A673 (cell line): ENCODE results near the gene PCCA. TPM values are rescaled to one million over a fixed set of nuclear protein-coding genes. Genes with fewer than 3 reads are reported as not detected.

Source experiments
- BruUV-seq: library from RNA; stranded (reverse); fragments of 400-500 nt; replicated peaks from 2 replicates; lab custom pipeline; 2021; lab: Mats Ljungman, UMichigan
- CTCF ChIA-PET: fragments of 300-600 bp; sonication (Branson Sonifier 250); formaldehyde crosslinking; loops from one replicate; lab custom pipeline; 2022; ENCODE audit warnings: antibody characterized with exemption; lab: Charles Lee
- POLR2A ChIA-PET: fragments of 300-600 bp; sonication (Branson Sonifier 250); formaldehyde crosslinking; loops from one replicate; lab custom pipeline; 2022; ENCODE audit warnings: antibody characterized with exemption; ENCODE audit not compliant: low non-redundant PET; lab: Charles Lee
- DNase-seq: peaks from one replicate; pipeline ENCODE4 v3.0.0-alpha.2; 2015; ENCODE audit warnings: low spot score
- H3K27ac ChIP-seq: fragments of 200-600 bp; sonication (generic); 2 replicates; pipeline ENCODE4 v1.5.1; 2016; ENCODE audit warnings: mixed run types, low read depth, mild to moderate bottlenecking, mixed read lengths, antibody characterized with exemption, low read length; ENCODE audit not compliant: poor library complexity, severe bottlenecking
- H3K27me3 ChIP-seq: fragments of 200-600 bp; sonication (generic); replicated peaks from 2 replicates; pipeline ENCODE4 v1.6.1; 2017; ENCODE audit warnings: mixed run types, low read depth, mild to moderate bottlenecking, mixed read lengths, antibody characterized with exemption, low read length; ENCODE audit not compliant: insufficient read depth, poor library complexity
- H3K36me3 ChIP-seq: fragments of 200-600 bp; sonication (generic); 2 replicates; pipeline ENCODE4 v1.6.1; 2016; ENCODE audit warnings: mixed run types, mild to moderate bottlenecking, mixed read lengths, antibody characterized with exemption, low read length; ENCODE audit not compliant: insufficient read depth, poor library complexity, severe bottlenecking
- H3K4me1 ChIP-seq: fragments of 200-600 bp; sonication (generic); 2 replicates; pipeline ENCODE4 v1.6.1; 2017; ENCODE audit warnings: mixed run types, mild to moderate bottlenecking, mixed read lengths, antibody characterized with exemption, low read length; ENCODE audit not compliant: insufficient read depth, poor library complexity, severe bottlenecking
- H3K4me3 ChIP-seq: fragments of 200-600 bp; sonication (generic); 2 replicates; pipeline ENCODE4 v1.5.1; 2016; ENCODE audit warnings: low read depth, mixed run types, mild to moderate bottlenecking, mixed read lengths, low read length; ENCODE audit not compliant: poor library complexity, severe bottlenecking
- H3K9me3 ChIP-seq: fragments of 200-600 bp; sonication (generic); 2 replicates; pipeline ENCODE4 v1.6.1; 2016; ENCODE audit warnings: mixed run types, low read depth, mild to moderate bottlenecking, mixed read lengths, antibody characterized with exemption, low read length; ENCODE audit not compliant: poor library complexity, severe bottlenecking
- EZH2 ChIP-seq: fragments of 200-600 bp; sonication (generic); IDR thresholded peaks from 2 replicates; pipeline ENCODE4 v1.6.1; 2017; ENCODE audit warnings: borderline replicate concordance, low read depth, mild to moderate bottlenecking, mixed read lengths, antibody characterized with exemption, low read length; ENCODE audit not compliant: poor library complexity, severe bottlenecking
- intact Hi-C: fragments of 100-400 bp; cut with micrococcal nuclease; formaldehyde crosslinking; loops from one replicate; pipeline ENCODE4 v1.10.0; 2022; ENCODE audit not compliant: unreplicated experiment
- total RNA-seq: library from RNA; stranded (reverse); gene quantifications from 2 replicates; pipeline ENCODE4 v1.2.3, GENCODE V29; 2021
- TF ChIP-seq, protein P1 (sequence below): fragments of 300-800, 200-600 bp; sonication (generic); conservative IDR thresholded peaks from 2 replicates; pipeline ENCODE4 v1.5.1; 2017; ENCODE audit warnings: low read depth, mild to moderate bottlenecking, antibody characterized with exemption, low read length, moderate library complexity, mixed read lengths

PCCA gene
- total RNA-seq, 1 experiment from 2014 or later = 93.0 TPM

DNA sequence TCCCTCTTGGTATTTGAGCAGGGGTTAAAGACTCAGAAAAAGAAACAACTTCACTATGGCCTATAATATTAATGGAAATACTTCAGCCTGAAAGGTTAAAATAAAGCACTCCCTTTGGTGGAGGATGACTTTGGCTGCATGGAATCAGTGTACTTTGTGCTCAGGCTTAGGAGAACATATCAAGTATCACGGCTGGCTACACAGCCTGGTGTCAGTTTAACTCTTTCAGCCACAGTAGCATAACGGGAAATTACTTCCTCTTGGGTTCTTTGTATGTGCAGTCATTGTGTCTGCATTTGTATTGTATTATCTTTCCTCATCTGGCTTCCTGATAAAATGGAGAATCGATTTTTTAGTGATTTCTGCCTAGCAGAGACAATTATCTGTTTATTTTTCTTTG is 260.7 kb downstream of the PCCA start:
- ChIA-PET CTCF (no interaction called here), POLR2A (no interaction called here)
- Histone ChIP-seq H3K4me3 (no peak overlapping the region), H3K4me1 (peaks cover 7% of the 10 kb centered on the region), H3K27ac (no peak overlapping the region), H3K27me3 (no peaks in the 10 kb centered on the region), H3K36me3 (peaks cover 10% of the 10 kb centered on the region), H3K9me3 (peaks cover 7% of the 10 kb centered on the region)
- TF ChIP-seq, protein P1, sequence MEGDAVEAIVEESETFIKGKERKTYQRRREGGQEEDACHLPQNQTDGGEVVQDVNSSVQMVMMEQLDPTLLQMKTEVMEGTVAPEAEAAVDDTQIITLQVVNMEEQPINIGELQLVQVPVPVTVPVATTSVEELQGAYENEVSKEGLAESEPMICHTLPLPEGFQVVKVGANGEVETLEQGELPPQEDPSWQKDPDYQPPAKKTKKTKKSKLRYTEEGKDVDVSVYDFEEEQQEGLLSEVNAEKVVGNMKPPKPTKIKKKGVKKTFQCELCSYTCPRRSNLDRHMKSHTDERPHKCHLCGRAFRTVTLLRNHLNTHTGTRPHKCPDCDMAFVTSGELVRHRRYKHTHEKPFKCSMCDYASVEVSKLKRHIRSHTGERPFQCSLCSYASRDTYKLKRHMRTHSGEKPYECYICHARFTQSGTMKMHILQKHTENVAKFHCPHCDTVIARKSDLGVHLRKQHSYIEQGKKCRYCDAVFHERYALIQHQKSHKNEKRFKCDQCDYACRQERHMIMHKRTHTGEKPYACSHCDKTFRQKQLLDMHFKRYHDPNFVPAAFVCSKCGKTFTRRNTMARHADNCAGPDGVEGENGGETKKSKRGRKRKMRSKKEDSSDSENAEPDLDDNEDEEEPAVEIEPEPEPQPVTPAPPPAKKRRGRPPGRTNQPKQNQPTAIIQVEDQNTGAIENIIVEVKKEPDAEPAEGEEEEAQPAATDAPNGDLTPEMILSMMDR = no peak
- TF ChIP-seq EZH2 = no peak
- no TSS peak for BruUV-seq
- peak; percentile 33 for DNase-seq
- intact Hi-C loops = no loop called here

DNA sequence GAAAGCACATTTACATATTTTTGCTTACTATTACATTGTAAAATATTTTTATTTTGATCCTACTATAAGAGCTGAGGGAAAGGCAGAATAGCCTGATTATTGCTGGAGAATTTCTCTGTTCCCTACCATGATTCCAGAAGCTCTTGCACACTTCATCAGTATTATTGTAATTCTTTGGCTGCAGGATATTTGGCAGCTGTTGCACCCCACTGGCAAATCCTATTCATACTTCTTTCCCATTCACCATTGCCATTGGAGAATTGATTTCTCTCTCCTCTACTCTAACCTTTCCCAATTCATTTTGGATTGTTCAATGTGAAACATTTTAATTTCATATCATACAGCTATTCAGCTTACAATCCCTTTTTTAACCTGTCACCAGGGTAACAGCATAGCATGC is 261.7 kb downstream of the PCCA start:
- Histone ChIP-seq H3K4me1 (peaks cover 7% of the 10 kb centered on the region), H3K27me3 (no peaks in the 10 kb centered on the region), H3K4me3 (no peak overlapping the region), H3K27ac (no peak overlapping the region), H3K36me3 (peaks cover 6% of the 10 kb centered on the region), H3K9me3 (peaks cover 4% of the 10 kb centered on the region)
- CTCF ChIA-PET = no interaction called here
- TF ChIP-seq, protein P1 = no peak
- TF ChIP-seq EZH2 = no peak
- no TSS peak for BruUV-seq
- intact Hi-C loops = no loop called here
- DNase-seq = peak; percentile 15
- POLR2A ChIA-PET = no interaction called here

DNA sequence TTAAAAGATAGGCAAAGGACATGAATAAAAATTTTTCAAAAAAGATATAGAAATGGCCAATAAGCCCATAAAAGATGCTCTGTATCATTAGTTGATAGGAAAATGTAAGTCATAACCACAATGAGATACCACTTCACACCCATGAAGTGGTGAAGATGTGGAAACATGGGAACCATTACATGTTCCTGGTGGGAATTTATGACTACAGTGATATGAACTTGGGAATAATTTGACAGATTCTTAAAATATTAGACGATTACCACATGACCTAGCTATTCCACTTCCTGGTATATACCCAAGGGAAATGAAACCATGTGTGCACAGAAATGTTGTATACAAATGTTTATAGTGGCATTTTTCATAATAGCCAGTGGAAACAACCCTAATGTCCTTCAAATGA is 267.5 kb downstream of the PCCA start:
- peaks cover 5% of the 10 kb centered on the region for H3K36me3 ChIP-seq
- no TSS peak for BruUV-seq
- no peaks in the 10 kb centered on the region for H3K4me1 ChIP-seq
- intact Hi-C loops = no loop called here
- POLR2A ChIA-PET = no interaction called here
- TF ChIP-seq, protein P1 = no peak
- TF ChIP-seq EZH2 = no peak
- H3K27me3 ChIP-seq = no peaks in the 10 kb centered on the region
- no peak overlapping the region for H3K4me3 ChIP-seq
- CTCF ChIA-PET = no interaction called here
- no peaks in the 10 kb centered on the region for H3K9me3 ChIP-seq
- no peak for DNase-seq
- H3K27ac ChIP-seq = no peak overlapping the region
